SU-DHL-6 (cell line): Measurements from ENCODE around the gene LAMB4.

Experiments used
- CTCF ChIP-seq: fragments of 200-600 bp; sonication (generic); IDR thresholded peaks from one replicate; pipeline ENCODE4 v1.5.1; 2017; ENCODE audit warnings: antibody characterized with exemption, mild to moderate bottlenecking, low read length, moderate library complexity; ENCODE audit not compliant: insufficient read depth, poor library complexity, severe bottlenecking
- EZH2phosphoT487 ChIP-seq: fragments of 200-600 bp; sonication (generic), shearing (Covaris generic); conservative IDR thresholded peaks from 2 replicates; pipeline ENCODE4 v1.6.1; 2018; ENCODE audit warnings: mild to moderate bottlenecking, antibody characterized with exemption, low read length, moderate library complexity, mixed read lengths

GRCh38 chr7:108158776-108159175 lies 28.6 kb upstream of the LAMB4 start:
- TF ChIP-seq CTCF: no peak
- TF ChIP-seq EZH2phosphoT487: no peak
